HG03571 (cell line): ENCODE data around the gene GALNS.

Source experiments
- ATAC-seq: cut with Tn5 transposase; IDR thresholded peaks from one replicate; pipeline ENCODE4 v1.9.1; 2021; ENCODE audit not compliant: unreplicated experiment

GALNS gene

DNA sequence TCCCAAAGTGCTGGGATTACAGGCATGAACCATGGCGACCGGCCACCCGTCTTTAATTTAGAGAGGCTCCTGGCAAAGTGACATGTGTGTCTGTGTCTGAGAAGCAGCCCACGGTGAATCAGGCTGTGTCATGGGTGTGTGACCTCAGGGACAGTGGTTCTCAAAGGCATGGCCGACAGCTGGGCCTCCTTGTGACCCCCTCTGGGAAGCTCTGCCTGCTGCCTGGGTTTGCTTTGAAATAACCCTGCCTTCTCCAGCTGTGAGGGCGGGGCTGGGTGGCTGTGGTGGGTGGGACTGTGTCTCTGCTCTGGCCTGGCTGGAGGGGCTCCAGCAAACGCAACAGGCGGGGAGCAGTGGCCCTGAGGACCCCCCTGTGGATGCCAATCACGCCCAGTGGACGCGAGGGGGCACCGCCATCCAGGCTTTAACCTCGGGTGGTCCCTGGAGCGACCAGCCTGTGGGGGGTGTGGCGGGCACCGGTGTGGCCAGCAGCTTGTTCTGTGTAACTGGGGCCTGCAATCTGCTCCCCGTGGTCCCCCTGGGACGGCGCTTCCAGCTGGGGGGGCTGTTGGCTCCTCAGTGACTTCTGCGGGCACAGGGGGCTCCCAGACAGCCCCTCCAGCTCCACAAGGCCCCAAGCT lies 36.2 kb downstream of the GALNS start:
- ATAC-seq, result no peak

DNA sequence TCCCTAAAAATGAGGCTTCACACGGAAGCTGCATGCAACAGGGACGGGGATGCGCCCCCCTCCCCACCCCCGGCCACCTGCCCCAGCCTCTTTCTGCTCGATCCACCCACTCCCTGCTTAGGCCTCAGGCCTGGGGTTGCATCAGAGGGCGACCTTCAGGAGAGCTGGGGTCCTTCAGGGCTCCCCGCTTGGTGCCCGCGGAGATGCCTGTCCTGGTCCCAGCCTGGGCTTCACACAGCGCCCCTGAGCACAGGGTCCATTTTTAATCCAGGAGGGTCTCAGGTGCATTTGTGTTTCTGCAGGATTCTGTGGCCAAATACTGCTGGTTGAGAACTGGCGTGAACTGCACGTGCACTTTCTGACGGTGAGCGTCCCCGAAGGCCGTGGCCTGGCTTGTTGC lies 37.6 kb downstream of the GALNS start:
- no peak for ATAC-seq

DNA sequence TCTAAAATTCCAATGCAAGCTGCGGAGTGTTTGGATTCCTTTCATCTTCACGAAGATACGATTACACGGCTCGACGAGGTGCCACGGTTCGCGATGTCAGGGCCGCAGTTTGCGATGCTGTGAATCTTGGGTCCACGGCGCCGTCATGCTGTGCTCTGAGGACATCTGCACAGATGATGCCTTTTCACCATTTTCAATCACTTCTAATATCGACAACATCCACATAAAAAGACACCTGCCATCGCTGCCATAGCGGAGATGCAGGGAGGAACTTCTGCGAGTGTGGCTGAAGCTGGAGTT lies 38.2 kb downstream of the GALNS start:
- no peak for ATAC-seq

DNA sequence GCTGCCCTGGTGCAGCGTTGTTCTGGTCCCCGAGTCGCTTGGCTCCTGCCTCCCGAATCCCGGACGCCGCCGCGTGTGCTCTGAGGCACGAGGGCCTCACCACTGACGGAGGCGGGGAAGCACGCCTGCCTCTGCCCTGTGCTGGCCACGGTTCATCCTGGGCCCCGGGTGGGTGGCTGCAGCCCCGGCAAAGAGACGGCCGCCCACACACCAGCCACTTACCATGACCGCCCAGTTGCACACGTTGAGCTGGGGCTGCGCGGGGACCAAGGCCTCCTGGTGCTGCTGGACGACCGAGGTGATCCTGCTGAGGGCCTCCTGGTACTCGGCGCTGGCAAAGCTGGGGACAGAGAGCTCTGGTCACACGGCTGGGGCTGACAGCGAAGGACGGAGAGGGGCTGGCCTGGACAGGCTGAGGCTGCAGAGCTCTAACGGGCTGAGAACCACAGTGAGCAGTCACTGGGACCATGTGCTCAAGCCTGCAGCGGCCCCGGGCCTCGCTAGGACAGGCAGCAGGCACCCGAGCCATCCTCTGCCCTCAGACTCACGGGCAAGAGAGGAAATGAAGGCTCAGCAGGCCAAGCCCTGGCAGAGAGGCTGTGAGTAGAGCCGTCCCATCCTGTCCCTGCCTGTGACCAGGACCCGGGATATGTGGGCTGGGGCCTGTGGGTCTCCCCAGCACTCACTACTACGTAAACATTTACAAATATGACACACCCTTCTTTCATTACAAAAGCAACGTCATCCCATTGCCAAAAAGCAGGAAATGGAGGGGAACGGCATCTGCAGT lies 38.8 kb downstream of the GALNS start:
- ATAC-seq, result no peak

DNA sequence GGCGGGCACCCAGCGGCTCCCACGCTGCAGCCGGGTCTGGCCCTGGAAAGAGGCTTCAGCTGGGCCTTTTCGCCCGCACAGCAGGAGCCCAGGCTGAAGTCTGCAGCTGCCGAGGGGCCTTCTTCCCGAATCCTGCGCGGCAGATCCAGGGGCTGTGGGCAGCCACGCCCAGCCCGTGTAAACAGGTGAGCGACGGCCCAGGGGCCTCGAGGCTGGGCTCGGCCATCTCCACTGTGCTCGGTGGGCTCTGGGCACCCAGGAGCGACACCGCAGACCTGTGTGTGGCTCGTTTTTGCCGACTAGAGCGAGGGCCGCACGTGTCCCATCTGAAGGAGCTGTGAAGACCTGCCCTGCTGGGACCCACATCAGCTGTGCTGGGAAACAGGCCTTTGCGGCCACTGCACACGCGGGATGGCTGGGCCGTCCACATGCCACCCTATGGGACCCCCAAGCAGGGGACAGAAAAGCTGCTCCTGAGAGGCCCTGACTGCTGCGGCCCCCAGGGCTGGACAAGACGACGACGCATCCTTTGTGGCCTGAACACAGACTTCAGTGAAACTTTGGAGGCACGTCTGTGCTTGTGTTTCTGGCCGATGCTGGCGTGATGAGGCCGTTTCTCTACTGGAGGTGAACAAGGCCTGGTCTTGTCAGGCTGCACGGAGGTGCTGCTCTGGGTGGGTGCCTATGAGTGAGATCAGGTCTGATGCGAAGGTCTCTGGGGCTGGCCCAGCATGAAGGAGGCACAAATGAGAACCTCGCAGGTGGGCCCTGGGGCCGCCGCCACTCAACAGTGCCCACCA lies 39.8 kb downstream of the GALNS start:
- no peak for ATAC-seq

DNA sequence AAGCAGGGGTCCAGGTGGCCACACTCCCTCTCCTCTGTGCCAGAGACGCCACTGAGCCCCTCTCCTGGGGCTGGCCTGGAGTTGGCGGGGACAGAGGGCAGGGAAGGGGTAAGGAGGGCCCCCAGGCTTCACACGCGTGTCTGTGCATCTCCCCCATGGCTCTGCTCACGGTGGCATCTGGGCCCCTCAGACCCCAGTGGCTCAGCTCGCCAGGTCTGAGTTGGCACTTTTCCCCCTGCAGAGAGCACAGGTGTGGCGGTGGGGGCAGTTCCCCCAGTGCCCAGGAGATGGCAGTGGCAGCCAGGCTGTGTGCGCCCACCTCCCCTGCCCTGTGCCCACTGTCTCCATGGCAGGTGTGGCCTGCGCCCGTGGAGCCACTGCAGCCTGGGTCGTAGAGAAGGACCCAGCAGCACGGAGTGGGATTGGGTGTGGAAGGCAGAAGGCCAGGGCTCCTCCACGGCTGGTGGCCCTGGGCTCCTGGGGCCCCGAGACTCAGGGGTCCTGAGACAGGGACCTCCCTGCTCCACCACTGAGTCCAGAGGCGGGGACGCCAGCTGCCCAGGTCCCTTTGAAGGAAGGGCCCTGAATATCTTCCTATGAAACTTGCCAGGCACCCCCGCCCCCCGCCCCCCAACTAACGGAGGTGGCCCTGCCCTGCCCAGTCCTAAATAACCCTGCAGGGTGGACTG lies 40.7 kb downstream of the GALNS start:
- ATAC-seq, result no peak

DNA sequence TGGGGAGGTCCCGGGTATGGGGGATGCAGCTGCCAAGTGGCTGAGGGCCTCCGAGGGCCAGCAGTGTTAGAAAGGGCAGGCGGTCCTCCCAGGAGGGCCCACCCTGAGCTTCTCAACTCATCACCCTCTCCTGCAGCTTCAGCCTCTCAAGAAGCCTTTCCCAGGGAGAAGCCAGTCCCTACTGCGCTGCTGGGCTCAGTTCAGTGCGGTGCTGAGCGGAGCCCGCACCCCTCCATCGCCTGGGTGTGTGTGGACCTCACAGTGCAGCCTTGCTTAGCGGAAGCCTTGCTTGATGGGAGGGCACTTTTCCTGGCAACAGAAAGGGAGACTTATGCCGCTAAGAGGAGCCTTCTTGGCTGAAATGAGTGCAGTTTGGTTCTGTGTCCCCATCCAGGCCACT lies 41.5 kb downstream of the GALNS start:
- no peak for ATAC-seq

DNA sequence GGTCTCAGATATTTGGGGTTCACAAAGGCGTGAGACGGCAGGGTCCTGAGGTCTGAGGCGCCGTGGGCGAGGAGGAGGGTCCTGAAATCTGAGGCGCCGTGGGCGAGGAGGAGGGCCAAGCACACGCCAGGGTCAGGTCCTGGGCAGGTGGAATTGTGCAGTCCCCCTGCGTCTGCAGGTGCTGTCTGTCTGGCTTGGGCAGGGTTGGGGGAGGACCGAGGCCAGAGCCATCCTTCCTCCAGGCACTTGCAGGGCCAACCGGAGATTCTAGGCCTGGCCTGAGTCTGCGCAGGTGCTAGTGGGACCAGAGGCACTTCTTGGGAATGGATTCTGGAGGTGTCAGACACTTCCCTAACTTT lies 42.6 kb downstream of the GALNS start:
- no peak for ATAC-seq

DNA sequence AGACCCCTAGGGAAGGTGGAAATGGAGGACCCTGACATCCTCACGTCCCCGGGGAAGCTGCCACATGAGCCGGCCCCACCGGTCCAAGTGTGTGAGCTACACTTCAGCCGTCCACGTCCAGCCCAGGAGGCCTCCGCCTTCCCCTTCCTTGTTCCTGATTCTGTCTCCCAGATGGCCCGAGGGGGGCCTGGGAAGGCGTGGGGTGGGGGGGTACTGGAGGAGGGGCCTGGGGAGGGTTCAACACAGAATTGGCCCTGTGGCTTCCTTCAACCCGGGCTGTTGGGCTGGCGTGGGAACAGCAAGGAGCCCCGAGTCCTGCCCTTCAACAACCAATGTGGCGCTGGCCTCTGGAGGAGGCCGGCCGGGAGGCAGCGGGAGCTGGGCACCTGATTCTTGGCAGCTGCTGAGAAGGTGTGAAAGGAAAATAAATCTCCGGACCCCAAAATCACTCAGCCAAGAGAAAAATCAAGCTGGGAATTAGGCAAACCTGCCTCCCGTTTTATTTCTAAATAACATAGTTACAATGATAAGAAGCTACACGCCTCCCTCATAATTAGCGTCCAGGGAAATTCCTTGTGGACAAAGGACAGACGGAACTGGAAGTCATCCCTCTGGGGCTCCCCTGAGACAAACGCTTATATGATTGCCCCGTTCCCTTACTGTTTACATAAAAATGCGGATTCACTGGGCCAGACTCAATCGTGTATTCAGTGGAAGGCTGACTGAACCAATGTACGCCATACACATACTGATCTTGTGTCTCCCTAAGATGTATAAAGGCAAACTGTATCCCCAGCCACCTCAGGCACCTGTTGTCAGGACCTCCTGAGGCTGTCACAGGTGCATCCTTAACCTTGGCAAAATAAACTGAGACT lies 43.2 kb downstream of the GALNS start:
- no peak for ATAC-seq

DNA sequence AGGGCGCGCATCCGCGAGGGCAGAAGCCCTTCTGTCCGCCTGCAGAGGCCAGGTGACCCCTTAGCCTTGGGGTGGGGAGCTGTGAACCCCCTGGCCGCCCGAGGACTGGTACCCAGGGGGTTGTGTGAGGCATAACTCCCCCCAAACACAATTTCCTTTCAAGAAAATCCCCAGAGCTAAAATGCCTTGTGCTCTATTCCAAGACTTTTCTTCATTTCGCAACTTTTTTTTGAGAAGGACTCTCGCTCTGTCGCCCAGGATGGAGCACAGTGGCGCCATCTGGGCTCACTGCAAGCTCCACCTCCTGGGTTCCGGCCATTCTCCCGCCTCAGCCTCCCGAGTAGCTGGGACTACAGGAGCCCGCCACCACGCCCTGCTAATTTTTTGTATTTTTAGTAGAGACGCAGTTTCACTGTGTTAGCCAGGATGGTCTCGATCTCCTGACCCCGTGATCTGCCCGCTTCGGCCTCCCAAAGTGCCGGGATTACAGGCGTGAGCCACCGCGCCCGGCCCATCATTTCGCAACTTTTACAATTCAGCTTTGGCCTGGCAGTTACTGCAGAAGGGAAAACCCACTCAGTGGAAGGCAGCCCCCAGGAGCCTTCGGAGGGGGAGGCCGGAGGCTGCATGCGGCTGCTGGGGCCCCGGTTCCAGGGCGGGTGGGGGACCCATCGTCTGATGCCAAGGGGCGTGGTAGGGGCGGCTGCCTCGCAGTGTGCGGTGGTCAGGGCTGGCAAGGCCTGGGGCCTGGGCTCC lies 44.1 kb downstream of the GALNS start:
- ATAC-seq, result no peak

DNA sequence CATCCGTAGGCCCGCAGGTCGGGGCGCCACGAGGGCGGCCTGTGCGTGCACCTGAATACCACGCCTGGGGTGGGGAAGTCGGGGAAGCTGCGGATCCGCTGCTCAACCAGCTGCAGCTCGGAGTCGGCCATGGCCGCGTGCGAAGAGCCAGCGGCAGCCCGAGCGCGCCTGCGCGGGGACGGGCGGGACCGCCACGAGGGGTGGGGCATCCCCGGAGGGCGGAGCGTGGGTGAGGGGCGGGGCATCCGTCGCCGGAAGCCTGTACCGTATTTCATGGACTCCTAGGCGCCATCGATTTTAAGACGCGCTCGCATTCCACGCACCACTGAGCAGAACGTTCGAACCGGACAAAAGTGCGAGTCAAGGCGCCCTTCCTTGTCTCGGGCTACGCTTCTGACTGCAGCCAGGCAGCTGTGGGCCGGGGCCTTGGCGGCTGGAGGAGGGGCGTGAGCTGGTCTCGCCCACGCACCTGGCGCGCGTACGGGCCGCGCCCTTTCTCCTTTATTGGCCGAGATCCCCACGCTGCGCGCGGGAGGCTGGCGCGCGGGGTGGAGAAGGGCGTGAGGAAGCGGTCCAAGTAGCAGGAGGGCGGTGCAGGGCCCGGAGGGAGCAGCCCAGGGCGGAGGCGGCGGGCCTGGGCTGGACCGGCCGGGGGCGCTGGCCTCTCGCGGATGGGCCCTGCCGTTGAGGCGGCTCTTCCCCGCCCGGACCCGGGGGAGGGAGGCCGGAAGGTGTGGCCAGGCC lies 44.8 kb downstream of the GALNS start, which contains the start of gene APRT:
Gene APRT, minus strand, starts transcription at position 160 of the 744 bp plus-strand sequence. Its CDS starts 29 bp downstream, at position 131.
- peak; percentile 64 for ATAC-seq

DNA sequence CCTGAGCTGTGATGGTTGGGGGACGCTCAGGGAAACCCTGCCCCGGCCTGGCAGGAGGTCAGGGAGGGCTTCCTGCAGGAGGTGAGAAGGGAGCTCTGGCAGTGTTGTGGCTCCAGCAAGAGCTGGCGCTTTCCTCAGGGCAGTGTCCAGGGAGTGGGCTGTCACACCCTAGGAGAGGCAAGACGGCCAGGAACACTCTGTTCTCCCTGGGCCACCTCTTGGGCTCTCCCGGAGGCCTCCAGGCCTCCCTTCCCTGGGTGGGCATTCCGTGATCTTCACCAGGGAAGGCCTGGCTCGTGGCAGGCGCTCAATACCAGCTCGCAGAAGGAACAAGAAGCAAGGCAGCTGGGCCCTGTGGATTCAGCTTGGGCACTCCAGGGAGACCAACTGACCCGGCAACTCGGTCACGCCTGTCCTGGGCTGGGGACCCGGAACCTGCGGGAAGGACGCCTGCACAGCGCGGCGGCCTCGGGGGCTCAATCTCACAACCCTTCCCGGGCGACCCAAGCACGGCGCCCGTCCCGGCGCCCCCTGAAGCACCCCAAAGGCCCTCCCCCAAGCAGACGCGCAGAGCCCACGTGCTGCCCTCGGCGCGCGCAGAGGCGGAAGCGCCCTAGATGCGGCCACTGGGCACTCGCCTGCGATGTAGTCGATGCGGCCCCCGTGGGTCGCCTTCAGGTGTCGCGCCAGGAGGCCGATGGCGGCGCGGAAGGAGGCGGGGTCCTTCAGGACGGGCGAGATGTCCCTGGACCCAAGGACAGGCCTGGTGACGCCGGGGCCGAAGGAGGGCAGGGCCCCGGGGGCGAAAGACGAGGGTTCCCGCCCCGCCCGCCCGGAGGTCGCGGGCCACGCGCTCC lies 45.6 kb downstream of the GALNS start:
- peak; percentile 51 for ATAC-seq

DNA sequence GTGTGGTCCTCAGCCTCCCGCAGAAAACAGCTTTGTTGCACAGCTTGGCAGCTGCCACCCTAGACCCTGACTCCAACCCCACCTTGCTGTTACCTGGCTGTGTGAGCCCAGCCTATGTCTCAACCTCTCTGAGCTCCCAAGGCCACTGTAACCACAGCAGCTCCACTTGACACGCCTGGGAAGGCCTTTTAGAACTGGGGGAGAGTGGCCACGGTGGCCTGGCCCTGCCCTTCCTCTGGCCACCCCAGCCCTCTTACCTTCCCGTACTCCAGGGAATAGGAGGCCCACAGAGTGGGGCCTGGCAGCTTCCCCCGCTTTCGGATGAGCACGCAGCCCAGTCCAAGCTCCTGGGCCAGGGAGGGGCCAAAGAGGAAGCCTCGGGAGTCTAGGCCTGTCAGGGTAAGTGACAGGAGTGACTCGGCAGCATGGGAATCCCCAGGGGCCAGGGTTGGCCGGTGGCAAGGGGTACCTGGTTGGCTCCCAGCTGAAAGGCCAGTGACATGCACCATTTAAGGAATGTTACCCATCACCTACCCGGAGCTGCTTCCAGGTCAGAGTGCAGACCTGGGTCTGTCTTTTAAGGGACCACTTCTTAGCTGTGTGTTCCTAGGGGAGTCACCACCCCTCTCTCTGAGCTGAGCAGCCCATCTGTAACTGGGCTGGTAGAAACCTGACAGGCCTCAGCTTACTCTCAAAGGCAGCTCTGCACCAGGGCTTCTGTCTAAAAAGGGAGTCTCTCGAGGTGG lies 46.4 kb downstream of the GALNS start:
- no peak for ATAC-seq

DNA sequence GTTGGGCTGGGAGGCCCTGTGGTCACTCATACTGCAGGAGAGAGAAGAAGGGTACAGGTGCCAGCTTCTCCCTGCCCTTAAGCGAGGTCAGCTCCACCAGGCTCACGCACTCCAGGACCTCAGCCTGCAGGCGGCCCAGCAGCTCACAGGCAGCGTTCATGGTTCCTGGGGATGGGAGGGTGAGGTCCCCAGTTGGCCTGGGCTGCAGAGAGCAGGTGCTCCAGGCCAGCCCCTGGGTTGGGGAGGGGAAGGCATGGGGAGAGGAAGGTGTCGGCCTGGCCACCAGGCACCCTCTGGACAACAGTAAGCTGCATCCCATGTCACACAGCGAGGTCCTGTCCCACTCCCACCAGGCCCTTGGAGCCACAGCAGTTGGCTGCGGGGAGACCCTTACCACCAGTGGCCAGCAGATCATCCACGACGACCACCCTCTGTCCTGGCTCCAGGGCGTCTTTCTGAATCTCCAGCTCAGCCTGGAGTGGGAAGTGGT lies 47.0 kb downstream of the GALNS start:
- ATAC-seq, result no peak

DNA sequence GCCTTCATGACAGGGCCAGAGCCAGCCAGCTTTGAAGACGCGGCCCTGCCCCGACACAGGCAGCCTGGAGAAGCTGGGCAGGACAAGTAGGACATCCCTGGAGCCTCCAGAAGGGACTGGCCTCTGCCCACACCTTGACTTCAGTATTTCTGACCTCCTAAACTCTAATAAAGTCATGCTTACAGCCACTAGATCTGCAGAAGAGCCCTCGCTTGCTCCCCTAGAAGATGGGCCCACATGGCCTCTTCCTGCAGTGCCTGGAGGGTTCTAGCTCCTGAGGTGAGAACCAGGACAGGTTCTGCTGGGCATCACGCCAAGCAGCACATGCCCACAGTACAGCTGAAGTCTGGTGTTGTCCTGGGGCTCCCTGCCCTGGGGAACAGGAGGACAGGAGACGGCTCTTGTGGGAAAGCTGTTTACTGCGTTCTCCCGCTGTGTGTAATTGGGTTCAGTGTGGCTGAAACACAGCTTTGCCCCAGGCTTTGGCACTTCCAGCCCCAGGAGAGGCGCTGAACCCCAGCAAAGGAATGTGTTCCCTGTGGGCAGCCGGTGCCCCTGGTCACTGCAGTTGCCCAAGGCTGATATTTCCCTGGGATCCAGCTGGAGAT lies 47.6 kb downstream of the GALNS start:
- no peak for ATAC-seq

DNA sequence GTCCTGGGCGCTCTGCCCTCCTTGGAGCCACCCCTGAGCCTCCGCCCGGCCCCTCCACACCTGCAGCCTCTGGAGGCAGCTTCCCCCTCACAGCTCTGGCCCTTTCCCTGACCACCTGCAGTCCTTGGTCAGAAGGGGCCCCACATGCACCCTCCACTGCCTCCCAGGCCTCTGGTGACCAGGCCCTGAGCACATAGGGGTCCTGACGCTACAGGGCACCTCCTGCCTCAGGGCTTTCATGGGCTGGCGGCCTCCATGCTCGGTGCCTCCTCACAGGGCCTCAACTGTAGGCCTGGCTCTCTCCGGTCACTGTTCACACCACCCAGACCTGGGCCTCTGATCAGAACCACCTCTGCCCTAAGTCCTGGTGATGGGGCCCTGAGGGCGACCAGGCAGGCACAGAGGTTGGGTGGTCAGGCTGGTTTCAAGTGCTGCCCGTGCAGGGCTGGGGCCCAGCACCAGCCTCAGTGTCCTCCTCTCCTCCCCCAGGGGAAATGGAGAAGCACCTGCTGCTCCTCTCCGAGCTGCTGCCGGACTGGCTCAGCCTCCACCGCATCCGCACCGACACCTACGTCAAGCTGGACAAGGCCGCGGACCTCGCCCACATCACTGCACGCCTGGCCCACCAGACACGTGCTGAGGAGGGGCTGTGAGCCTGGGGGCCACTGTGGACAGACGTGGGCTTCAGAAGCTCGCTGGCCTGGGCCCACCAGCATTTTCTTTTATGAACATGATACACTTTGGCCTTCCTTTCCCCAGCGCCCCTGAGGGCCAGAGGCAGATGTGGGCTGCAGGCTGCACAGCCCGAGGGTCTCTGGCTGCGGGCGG lies 48.9 kb downstream of the GALNS start:
- ATAC-seq, result no peak
